ENCODE measurements around the gene SIX3.

DNA sequence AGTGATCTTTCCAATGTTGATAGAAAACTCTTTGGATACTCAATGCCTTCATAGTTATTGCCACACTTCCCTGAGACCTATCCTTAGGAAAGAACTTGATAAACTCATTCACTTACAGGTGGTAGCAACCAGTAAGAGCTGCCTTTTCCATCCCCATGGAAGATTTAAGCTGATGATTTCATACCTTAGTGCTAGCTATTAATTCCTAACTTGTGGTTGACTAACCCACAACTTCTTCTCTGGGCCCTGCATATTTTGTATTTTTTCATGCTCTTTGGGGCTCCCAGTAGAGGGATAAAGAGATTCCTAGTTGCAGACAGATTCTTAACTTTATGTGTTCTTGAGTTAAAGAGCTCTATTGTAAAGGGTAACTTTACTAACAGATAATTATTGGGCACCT lies 25.2 kb upstream of the SIX3 start:
- TF ChIP-seq, protein P1, sequence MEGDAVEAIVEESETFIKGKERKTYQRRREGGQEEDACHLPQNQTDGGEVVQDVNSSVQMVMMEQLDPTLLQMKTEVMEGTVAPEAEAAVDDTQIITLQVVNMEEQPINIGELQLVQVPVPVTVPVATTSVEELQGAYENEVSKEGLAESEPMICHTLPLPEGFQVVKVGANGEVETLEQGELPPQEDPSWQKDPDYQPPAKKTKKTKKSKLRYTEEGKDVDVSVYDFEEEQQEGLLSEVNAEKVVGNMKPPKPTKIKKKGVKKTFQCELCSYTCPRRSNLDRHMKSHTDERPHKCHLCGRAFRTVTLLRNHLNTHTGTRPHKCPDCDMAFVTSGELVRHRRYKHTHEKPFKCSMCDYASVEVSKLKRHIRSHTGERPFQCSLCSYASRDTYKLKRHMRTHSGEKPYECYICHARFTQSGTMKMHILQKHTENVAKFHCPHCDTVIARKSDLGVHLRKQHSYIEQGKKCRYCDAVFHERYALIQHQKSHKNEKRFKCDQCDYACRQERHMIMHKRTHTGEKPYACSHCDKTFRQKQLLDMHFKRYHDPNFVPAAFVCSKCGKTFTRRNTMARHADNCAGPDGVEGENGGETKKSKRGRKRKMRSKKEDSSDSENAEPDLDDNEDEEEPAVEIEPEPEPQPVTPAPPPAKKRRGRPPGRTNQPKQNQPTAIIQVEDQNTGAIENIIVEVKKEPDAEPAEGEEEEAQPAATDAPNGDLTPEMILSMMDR (IDR thresholded peaks at IDR 0.05; ENCODE audit: insufficient read depth, low read length): no peak
- no peak for TF ChIP-seq SPI1 (IDR thresholded peaks at IDR 0.05; ENCODE audit: borderline replicate concordance, low read depth)

Data from HL-60 (cell line).